Activated CD4-positive, alpha-beta T cell treated with anti-CD3 and anti-CD28 coated beads, Interleukin-2, amount 50 U/mL, for 48 hours (primary cell): ENCODE data around the gene GSC2.

Experiments used
- DNase-seq, 2 experiments: peaks; one replicate each; pipeline ENCODE4 v3.0.0-alpha.2; 2020

The GSC2 gene

DNA sequence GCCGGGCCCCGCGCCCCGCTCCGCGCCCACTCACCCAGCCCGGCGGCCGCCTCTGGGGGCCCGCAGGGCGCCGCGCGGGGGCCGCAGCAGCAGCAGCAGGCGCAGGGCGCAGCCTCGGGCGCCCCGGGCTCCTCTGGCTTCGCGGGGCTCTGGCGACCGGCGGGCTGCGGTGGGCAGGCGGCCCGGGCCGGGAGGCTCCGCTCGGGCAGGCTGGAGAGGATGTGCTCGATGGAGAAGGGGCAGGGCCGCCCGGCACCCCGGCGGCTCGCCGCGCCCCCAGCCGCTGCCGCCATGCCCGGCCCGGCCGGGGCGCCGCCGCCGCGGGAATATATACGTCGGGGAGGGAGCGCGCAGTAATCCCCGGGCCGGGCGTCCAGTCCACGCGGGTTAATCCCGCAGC, at the start of gene GSC2:
Gene GSC2, minus strand, starts transcription at position 302 of the 400 bp plus-strand sequence. Its CDS starts 9 bp downstream, at position 293.
- no peak for DNase-seq

- no peak for DNase-seq
Measured at GRCh38 chr22:19199479-19199878, 49.4 kb upstream of the GSC2 start.

DNA sequence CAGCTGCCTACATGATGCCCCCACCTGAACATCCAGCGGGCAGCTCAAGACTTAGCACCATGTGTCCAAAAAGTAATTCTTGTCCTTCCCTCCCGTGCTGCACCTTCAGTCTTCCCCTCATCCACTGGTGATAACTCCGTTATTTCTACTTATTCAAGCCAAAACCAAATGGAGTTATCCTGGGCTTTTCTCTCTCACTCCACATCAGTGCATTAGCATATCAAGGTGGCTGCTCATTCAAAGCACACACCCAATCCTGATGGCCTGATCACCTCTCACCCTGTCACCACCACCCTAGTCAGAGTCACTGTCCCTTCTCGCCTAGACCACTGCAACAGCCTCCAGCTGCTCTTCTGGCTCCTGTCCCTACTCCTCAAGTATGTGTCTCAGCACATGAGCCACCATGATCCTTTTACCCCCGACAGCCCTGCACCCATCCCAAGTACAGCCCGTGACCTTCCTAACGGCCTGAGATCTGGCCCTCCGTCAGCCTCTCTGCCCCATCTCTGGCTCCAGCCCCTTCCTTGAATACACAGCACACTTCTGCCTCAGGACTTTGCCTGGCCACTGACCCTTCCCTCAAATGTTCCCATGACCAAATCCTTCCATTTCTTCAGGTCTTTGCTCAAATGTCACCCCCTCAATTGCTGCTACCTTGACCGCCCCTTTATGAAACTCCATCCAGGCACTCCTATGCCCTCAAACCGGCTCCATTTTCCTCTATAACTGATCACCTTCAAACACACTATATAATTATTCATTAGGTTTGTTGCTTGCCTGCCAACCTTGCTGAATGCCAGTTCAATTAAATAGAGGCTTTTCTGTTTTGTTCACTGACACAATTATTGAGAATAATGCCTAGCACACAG, 48.1 kb upstream of the GSC2 start:
- no peak for DNase-seq

DNA sequence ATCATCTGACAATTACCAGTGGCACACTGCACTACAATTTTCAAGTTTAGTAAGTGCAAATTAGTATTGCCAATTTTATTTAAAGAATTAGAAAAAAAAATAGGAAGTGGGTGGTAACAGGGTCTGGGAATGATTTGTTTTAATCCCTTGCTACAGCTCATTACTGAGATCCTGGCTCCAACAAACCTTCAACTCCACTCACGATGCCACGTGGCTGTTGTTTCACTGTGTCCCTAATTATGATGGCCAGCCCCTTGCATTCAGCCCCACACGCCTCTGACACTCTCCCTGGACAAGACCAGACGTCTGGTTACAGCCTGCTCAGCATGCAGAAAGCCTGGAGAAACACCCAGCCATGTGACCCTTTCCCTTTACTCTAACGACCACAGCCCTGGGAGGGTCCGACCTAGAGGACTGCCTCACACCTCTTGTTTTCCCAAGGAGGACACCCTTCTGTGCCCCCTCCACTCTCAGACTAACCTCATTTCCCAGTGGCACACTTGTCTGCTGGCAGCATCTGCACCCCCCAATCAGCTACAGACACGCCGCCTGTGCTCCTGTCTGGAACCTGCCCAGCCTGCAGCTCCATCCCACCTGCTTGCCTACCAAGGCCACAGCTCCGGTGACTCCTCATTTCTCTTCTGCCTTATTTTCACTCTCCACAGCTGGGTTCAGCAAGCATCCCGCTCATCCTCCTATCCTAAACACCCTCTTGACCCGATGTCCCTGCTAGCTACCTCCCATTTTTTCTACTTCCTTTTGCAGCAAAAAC, 46.9 kb upstream of the GSC2 start:
- DNase-seq: no peak

DNA sequence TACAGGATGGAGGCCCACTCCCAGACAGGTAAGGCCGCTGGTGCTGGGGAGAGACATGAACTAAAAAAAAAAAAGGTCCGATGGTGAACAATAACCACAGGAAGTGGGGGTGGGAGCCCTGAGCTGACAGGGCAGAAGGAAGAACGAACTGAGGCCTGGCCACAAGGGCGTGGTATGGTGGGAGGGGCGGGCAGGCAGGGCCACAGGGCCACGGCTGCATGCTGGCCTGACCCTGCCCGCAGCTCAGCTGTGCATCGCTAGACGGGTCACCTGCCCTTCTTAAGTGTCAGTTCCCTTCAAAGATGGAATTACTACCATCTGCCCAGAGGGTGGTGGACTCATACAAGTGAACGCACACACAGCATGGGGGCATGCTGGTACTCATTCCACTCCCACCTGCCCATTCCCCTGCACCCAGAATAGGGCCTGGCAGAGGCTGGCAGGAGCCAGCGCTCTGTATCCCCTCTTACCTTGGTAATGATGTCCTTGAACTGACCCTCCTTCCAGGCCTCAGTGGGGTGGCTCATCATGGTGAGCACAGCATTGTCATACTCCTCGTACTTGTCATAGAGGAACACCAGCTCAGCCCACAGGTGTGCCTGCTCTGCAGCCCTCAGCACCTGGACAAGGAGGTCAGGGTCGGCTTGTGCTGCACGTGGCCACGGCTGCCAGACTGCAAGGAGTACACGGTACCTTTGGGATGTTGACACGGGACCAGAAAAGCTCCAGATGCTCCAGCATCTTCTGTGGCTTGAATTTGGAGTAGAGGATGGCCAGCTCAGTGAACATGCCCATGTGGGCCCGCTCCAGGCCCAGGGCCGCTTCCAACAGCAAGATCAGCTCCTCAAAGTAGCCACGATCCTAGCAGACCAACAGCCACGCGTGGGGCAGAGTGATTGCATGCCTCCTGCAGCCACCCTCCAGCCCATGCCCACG, 46.0 kb upstream of the GSC2 start:
- no peak for DNase-seq

DNA sequence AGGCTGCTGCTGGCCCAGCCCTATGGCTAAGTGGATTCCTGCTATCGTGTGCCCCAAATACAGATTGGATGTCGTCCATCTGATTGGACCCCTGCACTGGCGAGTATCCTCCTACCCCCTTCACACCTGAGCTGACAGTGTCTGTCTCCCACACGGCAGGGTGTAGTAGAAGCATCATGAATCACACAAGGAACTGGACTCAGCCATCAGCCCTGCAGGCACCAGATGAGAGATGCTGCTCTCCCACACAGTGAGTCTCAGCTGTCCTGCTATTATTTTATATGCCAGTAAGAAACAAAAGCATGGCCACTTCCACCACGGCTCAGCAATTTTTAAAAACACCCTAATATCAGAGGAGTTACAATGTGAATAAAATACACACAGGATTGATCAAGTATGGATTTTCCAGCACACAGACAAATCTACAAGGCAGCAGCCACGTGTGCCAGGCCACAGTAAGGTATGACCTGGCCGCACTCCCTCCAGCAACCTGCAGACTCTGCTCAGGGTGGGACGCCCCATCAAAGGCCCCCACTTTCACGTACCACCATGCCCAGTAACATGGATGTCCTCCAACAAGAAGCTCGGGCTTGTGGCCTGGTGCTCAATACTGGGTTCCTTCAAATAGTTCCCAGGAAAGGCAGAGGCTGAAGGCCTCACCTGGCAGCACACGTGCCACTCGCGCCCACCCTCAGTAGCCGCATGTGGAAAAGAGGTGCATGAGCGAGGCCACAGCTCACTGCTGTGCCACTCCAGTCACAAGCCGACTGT, 44.9 kb upstream of the GSC2 start:
- no peak for DNase-seq

DNA sequence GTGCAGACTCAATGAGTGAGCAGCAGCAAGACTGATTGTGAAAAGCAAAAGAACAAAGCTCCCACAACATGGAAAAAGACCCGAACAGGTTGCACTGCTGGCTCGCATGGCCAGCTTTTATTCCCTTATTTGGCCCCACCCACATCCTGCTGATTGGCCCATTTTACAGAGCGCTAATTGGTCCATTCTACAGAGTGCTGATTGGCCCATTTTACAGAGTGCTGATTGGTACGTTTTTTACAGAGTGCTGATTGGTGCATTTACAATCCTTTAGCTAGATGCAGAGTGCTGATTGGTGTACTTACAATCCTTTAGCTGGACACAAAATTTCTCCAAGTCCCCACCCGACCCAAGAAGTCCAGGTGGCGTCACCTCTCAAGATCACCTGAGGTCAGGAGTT, 43.8 kb upstream of the GSC2 start:
- no peak for DNase-seq

GRCh38 chr22:19187716-19188563, 37.8 kb upstream of the GSC2 start:
- DNase-seq: no peak

DNA sequence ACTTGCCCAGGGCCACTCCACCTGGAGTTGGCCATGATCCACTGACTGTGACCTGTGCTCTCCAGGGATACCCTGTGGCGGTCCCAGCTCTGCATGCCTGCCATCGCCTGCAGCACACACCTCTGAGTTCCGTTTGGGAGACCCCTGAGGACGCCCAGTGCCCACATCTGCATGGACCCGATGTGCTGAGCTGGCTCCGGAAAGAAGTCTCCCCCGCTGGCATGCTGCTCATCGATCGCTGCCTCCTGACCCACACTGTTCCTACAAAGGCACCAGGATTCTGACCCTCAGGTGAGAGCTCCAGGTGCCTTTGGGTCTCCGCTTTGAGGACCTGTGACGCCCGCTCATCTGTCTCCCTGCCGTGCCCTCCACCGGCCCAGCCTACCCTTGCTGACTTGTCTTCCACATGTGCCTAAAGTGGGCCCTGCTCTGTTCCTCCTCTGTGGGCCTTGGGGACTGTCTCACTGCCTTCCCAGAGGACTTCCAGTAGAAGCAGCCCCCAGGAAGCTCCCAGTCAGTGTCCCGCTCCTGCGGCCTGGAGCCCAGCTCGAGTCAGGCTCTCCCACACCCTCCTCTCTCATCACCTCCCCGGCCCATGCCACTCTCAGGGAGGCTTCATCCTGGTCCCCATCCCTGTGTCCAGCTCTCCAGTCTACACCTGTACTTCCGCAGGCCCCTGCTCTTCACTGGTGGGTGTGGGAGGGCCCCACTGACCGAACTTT, 34.3 kb upstream of the GSC2 start:
- DNase-seq: no peak

DNA sequence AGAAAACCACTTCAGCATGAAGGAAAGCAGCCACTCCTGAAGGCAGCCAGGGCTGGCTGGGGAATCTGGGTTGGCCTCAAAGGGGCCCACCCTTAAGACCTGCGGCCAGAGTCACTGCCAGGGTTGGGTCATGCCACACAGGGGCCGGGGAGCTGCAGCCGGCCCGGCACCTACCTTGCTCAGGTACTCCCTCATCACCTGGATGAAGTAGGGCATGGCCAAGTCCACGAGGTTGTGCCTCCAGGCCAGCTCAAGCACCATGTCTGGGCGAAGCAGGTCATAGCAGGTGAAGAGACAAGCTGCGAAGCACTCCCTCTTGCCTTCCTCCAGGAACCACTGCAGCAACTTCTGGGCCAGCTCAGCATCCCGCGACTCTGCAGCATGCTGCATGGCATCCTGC, 33.1 kb upstream of the GSC2 start:
- DNase-seq: no peak

DNA sequence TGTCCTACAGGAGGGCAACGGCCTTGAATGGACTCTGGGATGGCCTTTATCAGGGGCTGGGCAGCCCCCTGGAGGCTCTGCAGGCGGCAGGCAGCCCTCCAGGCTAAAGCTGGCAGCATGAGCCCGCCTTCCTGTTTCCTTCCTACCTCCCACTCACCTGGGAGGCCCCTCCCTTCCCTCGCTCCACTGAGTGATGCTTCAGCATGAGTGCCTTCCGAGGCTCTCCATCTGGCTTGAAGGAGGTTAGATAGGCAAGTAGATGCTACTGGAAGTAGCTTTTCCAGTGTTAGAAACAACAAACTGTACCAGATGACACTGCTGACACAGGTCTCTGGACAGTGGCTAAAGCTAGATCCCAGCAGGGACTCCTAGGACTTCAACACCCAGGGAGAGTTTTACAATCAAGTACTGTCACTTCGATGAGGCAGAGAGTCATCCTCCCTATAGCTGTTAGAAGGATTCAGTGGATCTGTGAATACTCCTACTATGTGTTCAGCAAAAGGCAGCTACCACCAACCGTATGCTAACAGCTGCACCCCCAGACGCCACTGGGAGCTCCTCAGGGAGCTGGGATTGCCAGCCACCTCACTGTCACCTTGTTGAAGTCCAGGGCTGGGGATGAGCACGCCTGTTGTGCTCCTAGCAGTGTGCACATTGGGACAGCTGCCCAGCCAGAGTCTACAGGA, 32.5 kb upstream of the GSC2 start:
- DNase-seq: peak; percentile 49 to 60

- DNase-seq: peak; percentile 49 to 66
Measured at GRCh38 chr22:19181786-19182471, 31.8 kb upstream of the GSC2 start.

GRCh38 chr22:19180740-19181410, 30.8 kb upstream of the GSC2 start:
- no peak for DNase-seq

GRCh38 chr22:19180234-19180633, 30.1 kb upstream of the GSC2 start:
- no peak for DNase-seq

- peak; percentile 53 to 62 for DNase-seq
Measured at GRCh38 chr22:19179497-19180048, 29.5 kb upstream of the GSC2 start.

GRCh38 chr22:19178657-19179496, 28.8 kb upstream of the GSC2 start, which contains the start of gene SLC25A1:
SLC25A1 (minus strand) TSS chr22:19178736; CDS start chr22:19178673, 63 bp downstream.
- peak; percentile 93 to 94 for DNase-seq

DNA sequence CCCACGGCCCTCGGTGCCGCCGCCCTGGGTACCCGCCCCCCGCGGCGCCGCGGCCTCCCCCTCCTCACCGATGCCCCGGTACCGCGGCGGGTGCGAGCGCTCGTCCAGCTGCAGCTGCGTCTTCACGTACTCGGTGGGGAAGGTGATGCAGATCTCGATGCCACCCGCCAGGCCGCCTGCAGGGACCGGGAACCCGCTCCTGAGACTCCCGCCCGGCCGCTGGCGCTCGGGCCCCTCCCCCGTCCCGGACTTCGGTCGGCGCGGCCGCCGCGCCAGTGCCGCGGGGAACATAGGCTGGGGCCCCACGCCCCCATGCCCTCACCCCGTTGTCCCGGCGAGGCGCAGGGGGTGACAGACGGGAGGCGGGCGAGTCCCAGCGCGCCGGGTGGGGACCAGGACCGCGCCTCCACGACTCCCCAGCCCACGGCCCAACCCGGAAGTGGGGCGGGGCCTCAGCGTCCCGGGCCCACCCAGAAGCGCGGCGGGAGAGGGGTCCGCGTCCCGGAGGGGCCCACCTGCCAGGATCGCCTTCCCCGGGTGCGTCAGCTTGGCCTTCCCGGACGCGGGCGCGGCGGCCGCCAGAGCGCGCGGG, 28.1 kb upstream of the GSC2 start:
- no peak for DNase-seq
